GM20000 (cell line): ENCODE data around the gene NPPC.
"Not testable (repeated sequence)": the region's sequence is repeated elsewhere in the genome, so short reads cannot be mapped to it uniquely, and the experiment has no call there.

Experiments used
- DNase-seq: peaks from one replicate; pipeline ENCODE4 v3.0.0; 2012; ENCODE audit warnings: low spot score
- CTCF ChIP-seq: IDR thresholded peaks from 2 replicates; pipeline ENCODE4 v1.5.1; 2012; ENCODE audit warnings: mild to moderate bottlenecking, control low read depth; ENCODE audit errors: extremely low read depth, missing control alignments

Gene NPPC

GRCh38 chr2:231884438-231885140 lies 41.6 kb downstream of the NPPC start:
- no peak for DNase-seq
- TF ChIP-seq CTCF, result no peak

- DNase-seq, result no peak
- TF ChIP-seq CTCF, result no peak
These were observed 42.7 kb downstream of the NPPC start for GRCh38 chr2:231883468-231883881.

- DNase-seq, result no peak
- no peak for TF ChIP-seq CTCF
These were observed 43.5 kb downstream of the NPPC start for GRCh38 chr2:231882646-231883045.

GRCh38 chr2:231880371-231880770 lies 45.8 kb downstream of the NPPC start:
- not testable (repeated sequence) for DNase-seq

- DNase-seq, result no peak
- no peak for TF ChIP-seq CTCF
These were observed 47.0 kb downstream of the NPPC start for GRCh38 chr2:231879216-231879615.

- no peak for TF ChIP-seq CTCF
- no peak for DNase-seq
These were observed 48.4 kb downstream of the NPPC start for GRCh38 chr2:231877533-231878456.

GRCh38 chr2:231874944-231875343 lies 51.3 kb downstream of the NPPC start:
- TF ChIP-seq CTCF, result no peak

More at GRCh38 chr2:231874944-231875343, 51.3 kb downstream of the NPPC start:
- DNase-seq, result no peak
